ENCODE results near the gene TNFRSF6B. TPM values are rescaled to one million over a fixed set of nuclear protein-coding genes. Genes with fewer than 3 reads are reported as not detected.

TNFRSF6B gene
- total RNA-seq, 2 experiments from 2014 or later, result 1.0 to 6.6 TPM

- H3K79me2 ChIP-seq (ENCODE audit: insufficient read depth, low read depth, low read length), result no peaks in the 10 kb centered on the region
- H2AFZ ChIP-seq (ENCODE audit: low read length), result no peak overlapping the region
- BruUV-seq (replicated peaks), result no TSS peak
- DNase-seq (ENCODE audit: low spot score), result no peak
- H3K4me3 ChIP-seq (ENCODE audit: low read depth, low read length, poor library complexity, severe bottlenecking), result no peak overlapping the region
- no peaks in the 10 kb centered on the region for H3K9me2 ChIP-seq (ENCODE audit: insufficient read depth, low read length)
- POLR2A ChIA-PET, result no interaction called here
- H3K9me3 ChIP-seq (ENCODE audit: low read length), result no peaks in the 10 kb centered on the region
- no peak overlapping the region for H3K4me2 ChIP-seq (ENCODE audit: low read length)
- H3K4me1 ChIP-seq (ENCODE audit: insufficient read depth, low read length, poor library complexity, severe bottlenecking), result no peaks in the 10 kb centered on the region
- no peak overlapping the region for H3K27ac ChIP-seq (ENCODE audit: low read depth, low read length, poor library complexity, severe bottlenecking)
- H4K20me1 ChIP-seq (ENCODE audit: insufficient read depth, low read length), result no peaks in the 10 kb centered on the region
- 0 out of 2 replicates have a peak, but pooled peaks cover 3% of the 10 kb centered on the region for H3K36me3 ChIP-seq (ENCODE audit: insufficient read depth, low read length)
- TF ChIP-seq, protein P1, sequence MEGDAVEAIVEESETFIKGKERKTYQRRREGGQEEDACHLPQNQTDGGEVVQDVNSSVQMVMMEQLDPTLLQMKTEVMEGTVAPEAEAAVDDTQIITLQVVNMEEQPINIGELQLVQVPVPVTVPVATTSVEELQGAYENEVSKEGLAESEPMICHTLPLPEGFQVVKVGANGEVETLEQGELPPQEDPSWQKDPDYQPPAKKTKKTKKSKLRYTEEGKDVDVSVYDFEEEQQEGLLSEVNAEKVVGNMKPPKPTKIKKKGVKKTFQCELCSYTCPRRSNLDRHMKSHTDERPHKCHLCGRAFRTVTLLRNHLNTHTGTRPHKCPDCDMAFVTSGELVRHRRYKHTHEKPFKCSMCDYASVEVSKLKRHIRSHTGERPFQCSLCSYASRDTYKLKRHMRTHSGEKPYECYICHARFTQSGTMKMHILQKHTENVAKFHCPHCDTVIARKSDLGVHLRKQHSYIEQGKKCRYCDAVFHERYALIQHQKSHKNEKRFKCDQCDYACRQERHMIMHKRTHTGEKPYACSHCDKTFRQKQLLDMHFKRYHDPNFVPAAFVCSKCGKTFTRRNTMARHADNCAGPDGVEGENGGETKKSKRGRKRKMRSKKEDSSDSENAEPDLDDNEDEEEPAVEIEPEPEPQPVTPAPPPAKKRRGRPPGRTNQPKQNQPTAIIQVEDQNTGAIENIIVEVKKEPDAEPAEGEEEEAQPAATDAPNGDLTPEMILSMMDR (conservative IDR thresholded peaks at IDR 0.05; ENCODE audit: low read length), result no peak
- TF ChIP-seq EZH2phosphoT487 (IDR thresholded peaks at IDR 0.05; ENCODE audit: borderline replicate concordance, low read depth, low read length), result no peak
- CTCF ChIA-PET (ENCODE audit: unreplicated experiment), result no interaction called here
- intact Hi-C loops (cut with micrococcal nuclease; ENCODE audit: unreplicated experiment), result no loop called here
Observed at GRCh38 chr20:63687419-63688178, 8.9 kb upstream of the TNFRSF6B start.

DNA sequence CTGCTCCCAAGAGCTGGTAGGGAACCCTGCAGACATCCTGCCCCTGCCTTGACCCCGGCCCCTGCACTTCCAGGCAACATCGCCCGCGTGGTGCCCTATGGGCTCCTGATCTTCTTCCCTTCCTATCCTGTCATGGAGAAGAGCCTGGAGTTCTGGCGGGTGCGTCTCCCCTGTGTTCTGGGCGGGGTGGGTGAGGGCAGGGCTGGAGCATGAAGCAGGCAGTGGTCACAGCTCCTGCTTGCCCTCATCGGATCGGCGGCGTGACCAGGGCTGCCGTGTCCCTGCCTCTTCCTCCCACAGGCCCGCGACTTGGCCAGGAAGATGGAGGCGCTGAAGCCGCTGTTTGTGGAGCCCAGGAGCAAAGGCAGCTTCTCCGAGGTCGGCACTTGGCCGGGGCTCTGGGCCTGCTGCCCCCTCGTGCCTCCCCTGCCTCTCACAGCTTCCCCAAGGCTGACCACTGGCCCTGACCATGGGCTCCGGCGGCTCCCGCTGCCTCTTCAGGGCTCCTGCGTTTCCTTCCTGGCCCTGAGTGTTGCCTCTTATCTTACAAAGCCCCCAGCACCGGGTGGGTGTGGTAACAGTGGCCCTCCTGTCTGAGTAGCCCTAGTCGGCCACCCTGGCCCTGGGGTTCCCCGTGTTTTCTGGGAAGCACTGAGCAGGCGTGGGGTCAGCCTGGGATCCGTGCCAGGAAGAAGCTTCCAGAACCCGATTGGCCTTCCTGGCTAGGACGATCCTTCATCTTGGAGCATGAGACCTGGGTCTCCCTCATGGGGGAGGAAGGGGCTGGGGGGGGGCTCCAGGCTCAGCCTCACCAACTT lies 8.0 kb upstream of the TNFRSF6B start:
- CTCF ChIA-PET (ENCODE audit: unreplicated experiment), result no interaction called here
- POLR2A ChIA-PET, result no interaction called here
- Histone ChIP-seq H3K79me2 (ENCODE audit: insufficient read depth, low read depth, low read length) (no peaks in the 10 kb centered on the region), H3K9me2 (ENCODE audit: insufficient read depth, low read length) (no peaks in the 10 kb centered on the region), H2AFZ (ENCODE audit: low read length) (no peak overlapping the region), H4K20me1 (ENCODE audit: insufficient read depth, low read length) (no peaks in the 10 kb centered on the region), H3K27ac (ENCODE audit: low read depth, low read length, poor library complexity, severe bottlenecking) (no peak overlapping the region), H3K9me3 (ENCODE audit: low read length) (no peaks in the 10 kb centered on the region), H3K4me2 (ENCODE audit: low read length) (no peak overlapping the region), H3K36me3 (ENCODE audit: insufficient read depth, low read length) (no peaks in the 10 kb centered on the region), H3K4me1 (ENCODE audit: insufficient read depth, low read length, poor library complexity, severe bottlenecking) (no peaks in the 10 kb centered on the region), H3K4me3 (ENCODE audit: low read depth, low read length, poor library complexity, severe bottlenecking) (no peak overlapping the region)
- DNase-seq (ENCODE audit: low spot score), result no peak
- intact Hi-C loops (cut with micrococcal nuclease; ENCODE audit: unreplicated experiment), result no loop called here
- TF ChIP-seq, protein P1 (conservative IDR thresholded peaks at IDR 0.05; ENCODE audit: low read length), result no peak
- no peak for TF ChIP-seq EZH2phosphoT487 (IDR thresholded peaks at IDR 0.05; ENCODE audit: borderline replicate concordance, low read depth, low read length)
- no TSS peak for BruUV-seq (replicated peaks)

Data from OCI-LY7 (cell line).